ENCODE measurements around the gene ALX3. TPM values are rescaled to one million over a fixed set of nuclear protein-coding genes. Genes with fewer than 3 reads are reported as not detected.

The ALX3 gene
- total RNA-seq, 4 donors from 2014 or later, result not detected

- no peak for TF ChIP-seq POLR2A (IDR thresholded peaks at IDR 0.05)
- TF ChIP-seq CTCF (IDR thresholded peaks at IDR 0.05), result no peak
- no peak for TF ChIP-seq EP300 (IDR thresholded peaks at IDR 0.05)
- Histone ChIP-seq H3K4me1 (peaks cover 0 to 26% (median 9%) of the 10 kb centered on the region in 4 donors), H3K27ac (no peak overlapping the region), H3K36me3 (peaks cover 0 to 54% (median 28%) of the 10 kb centered on the region in 3 donors), H3K9me3 (no peaks in the 10 kb centered on the region), H3K27me3 (no peaks in the 10 kb centered on the region), H3K4me3 (no peak overlapping the region)
- no peak for DNase-seq (ENCODE audit: low spot score in 2 of 2)
- WGBS, 2 donors, result 96 to 97% methylated on average over 5 of the region's 5 CpGs
Measured at GRCh38 chr1:110038271-110038670, 32.2 kb downstream of the ALX3 start.

- DNase-seq (ENCODE audit: low spot score in 2 of 2), result no peak
- Histone ChIP-seq H3K27ac (peak overlapping the region; percentile 63 to 91 (median 88)), H3K9me3 (no peaks in the 10 kb centered on the region), H3K4me3 (peak overlapping the region; percentile 71 to 81 (median 76)), H3K36me3 (peaks cover 0 to 24% (median 13%) of the 10 kb centered on the region in 3 donors), H3K27me3 (no peaks in the 10 kb centered on the region), H3K4me1 (peaks cover 0 to 26% (median 9%) of the 10 kb centered on the region in 4 donors)
- no peak for TF ChIP-seq EP300 (IDR thresholded peaks at IDR 0.05)
- TF ChIP-seq CTCF (IDR thresholded peaks at IDR 0.05), result no peak
- no peak for TF ChIP-seq POLR2A (IDR thresholded peaks at IDR 0.05)
- WGBS, 2 donors, result 2 to 4% methylated on average over 10 to 16 of the region's 16 CpGs
Measured at GRCh38 chr1:110035236-110035752, 35.2 kb downstream of the ALX3 start.

- peak; percentile 87 to 93 for DNase-seq (ENCODE audit: low spot score in 2 of 2)
- no peaks in the 10 kb centered on the region for H3K9me3 ChIP-seq
- peak within 1 kb of the TSS; percentile 71 to 81 (median 76) for H3K4me3 ChIP-seq
- TF ChIP-seq EP300 (IDR thresholded peaks at IDR 0.05), result peak in 1 of 2 donors; percentile 97
- peak; percentile 29 to 58 for TF ChIP-seq POLR2A (IDR thresholded peaks at IDR 0.05)
- peak in 1 of 5 experiments; percentile 29 for TF ChIP-seq CTCF (IDR thresholded peaks at IDR 0.05)
- peaks cover 0 to 18% (median 11%) of the 10 kb centered on the region in 3 donors for H3K36me3 ChIP-seq
- WGBS, 2 donors, result 0 to 1% methylated on average over 36 to 39 of the region's 66 CpGs
- H3K4me1 ChIP-seq, result peaks cover 0 to 28% (median 9%) of the 10 kb centered on the region in 4 donors
- H3K27me3 ChIP-seq, result no peaks in the 10 kb centered on the region
- peak within 1 kb of the TSS; percentile 63 to 91 (median 88) for H3K27ac ChIP-seq
Measured at GRCh38 chr1:110034451-110035235, 35.8 kb downstream of the ALX3 start, which contains the start of gene STRIP1. TSS of gene STRIP1 (plus strand) at chr1:110034624. CDS start at chr1:110034638, 14 bp downstream.

GRCh38 chr1:110034040-110034450 lies 36.4 kb downstream of the ALX3 start:
- H3K27me3 ChIP-seq, result no peaks in the 10 kb centered on the region
- 42 to 47% methylated on average over 4 of the region's 4 CpGs for whole genome bisulfite sequencing, 2 donors
- TF ChIP-seq POLR2A (IDR thresholded peaks at IDR 0.05) (no peak), EP300 (IDR thresholded peaks at IDR 0.05) (no peak), CTCF (IDR thresholded peaks at IDR 0.05) (no peak)
- no peak for DNase-seq (ENCODE audit: low spot score in 2 of 2)
- peak overlapping the region; percentile 71 to 81 (median 76) for H3K4me3 ChIP-seq
- no peaks in the 10 kb centered on the region for H3K9me3 ChIP-seq
- peaks cover 0 to 12% (median 5%) of the 10 kb centered on the region in 3 donors for H3K36me3 ChIP-seq
- peak overlapping the region; percentile 63 to 91 (median 88) for H3K27ac ChIP-seq
- peaks cover 0 to 28% (median 9%) of the 10 kb centered on the region in 4 donors for H3K4me1 ChIP-seq

GRCh38 chr1:110033421-110033820 lies 37.1 kb downstream of the ALX3 start:
- no peak for TF ChIP-seq CTCF (IDR thresholded peaks at IDR 0.05)
- no peak for TF ChIP-seq POLR2A (IDR thresholded peaks at IDR 0.05)
- TF ChIP-seq EP300 (IDR thresholded peaks at IDR 0.05), result no peak
- Histone ChIP-seq H3K36me3 (peaks cover 0 to 5% (median 0%) of the 10 kb centered on the region in 3 donors), H3K9me3 (no peaks in the 10 kb centered on the region), H3K27me3 (no peaks in the 10 kb centered on the region), H3K4me3 (no peak overlapping the region), H3K4me1 (peaks cover 0 to 28% (median 9%) of the 10 kb centered on the region in 4 donors), H3K27ac (no peak overlapping the region)
- no peak for DNase-seq (ENCODE audit: low spot score in 2 of 2)
- 81 to 84% methylated on average over 5 of the region's 5 CpGs for WGBS, 2 donors

Measured in tibial nerve (tissue), 4 donors.